Aorta (tissue), 5 donors: ENCODE results near the gene ITGA2B. TPM values are rescaled to one million over a fixed set of nuclear protein-coding genes. Genes with fewer than 3 reads are reported as not detected.
"Not testable (repeated sequence)": the region's sequence is repeated elsewhere in the genome, so short reads cannot be mapped to it uniquely, and the experiment has no call there.

Source experiments
- ATAC-seq: fragments of 200-7000 bp; cut with Tn5 transposase; one replicate; pipeline ENCODE4 v1.9.1; 2022; ENCODE audit warnings: moderate library complexity; ENCODE audit not compliant: low FRiP score
- DNase-seq, 2 donors: peaks; one replicate each; pipeline ENCODE4 v3.0.0-alpha.2; 2020
- H3K27ac ChIP-seq, 2 donors: one replicate each; pipeline ENCODE4 v1.5.1; 2013; ENCODE audit warnings: low read length in 2 of 2, mild to moderate bottlenecking in 2 of 2, moderate library complexity in 2 of 2, control low read depth in 1 of 2, inconsistent platforms in 1 of 2, low read depth in 1 of 2
- H3K27me3 ChIP-seq, 2 donors: one replicate each; pipeline ENCODE4 v1.6.1; 2013; ENCODE audit warnings: control low read depth in 1 of 2, low read length in 1 of 2, mild to moderate bottlenecking in 1 of 2, moderate library complexity in 1 of 2; ENCODE audit not compliant: insufficient read depth in 2 of 2, control insufficient read depth in 1 of 2
- H3K36me3 ChIP-seq, 2 donors: one replicate each; pipeline ENCODE4 v1.6.1; 2013; ENCODE audit warnings: control low read depth in 1 of 2, low read length in 1 of 2, mild to moderate bottlenecking in 1 of 2; ENCODE audit not compliant: insufficient read depth in 2 of 2, control insufficient read depth in 1 of 2
- H3K4me1 ChIP-seq, 2 donors: one replicate each; pipeline ENCODE4 v1.6.1; 2013; ENCODE audit warnings: low read length in 2 of 2, control low read depth in 1 of 2, mild to moderate bottlenecking in 1 of 2, moderate library complexity in 1 of 2; ENCODE audit not compliant: insufficient read depth in 2 of 2, control insufficient read depth in 1 of 2
- H3K4me3 ChIP-seq, 2 donors: one replicate each; pipeline ENCODE4 v1.5.1; 2013; ENCODE audit warnings: low read length in 2 of 2, control low read depth in 1 of 2, mild to moderate bottlenecking in 1 of 2
- H3K9me3 ChIP-seq: one replicate; pipeline ENCODE4 v1.6.1; 2013; ENCODE audit warnings: mild to moderate bottlenecking, low read length; ENCODE audit not compliant: control insufficient read depth
- WGBS, 2 donors: extraction: QIAGEN DNeasy Blood & Tissue Kit; methylation state at CpG; one replicate each; pipeline ENCODE4 v1.1.7; 2013; 5-methylcytosine and 5-hydroxymethylcytosine counted together
- intact Hi-C, 2 donors: fragments of 100-400 bp; cut with DNase I; formaldehyde crosslinking; loops; one replicate each; pipeline versions ENCODE4 v1.14.2 to v1.15.0; 2022
- polyA plus RNA-seq, 2 donors: library from polyadenylated mRNA; stranded (reverse); fragments of 200-250 nt; gene quantifications; one replicate each; pipeline ENCODE4 v1.2.3, GENCODE V29; 2013
- total RNA-seq, 2 donors: library from RNA; stranded (reverse); fragmentation: NEBNext Ultra II Directional; extraction: Animal tissue kit (Norgen Biotek cat#: 25700); gene quantifications; one replicate each; pipeline ENCODE4 v1.2.1, GENCODE V29; 2021
- donor health status: healthy with polysubstance abuse.
- donor health status: Bipolar disorder and iron deficiency.
- donor health status: DM: no; HTN: no; CAD: no.
- donor health status: DM: no; HTN: no; CAD: no.
- donor health status: DM: yes; HTN: yes; CAD: no.

Gene ITGA2B
- total and polyA plus RNA-seq, 4 donors: 0.38 to 3.4 (median 2.2) TPM

DNA sequence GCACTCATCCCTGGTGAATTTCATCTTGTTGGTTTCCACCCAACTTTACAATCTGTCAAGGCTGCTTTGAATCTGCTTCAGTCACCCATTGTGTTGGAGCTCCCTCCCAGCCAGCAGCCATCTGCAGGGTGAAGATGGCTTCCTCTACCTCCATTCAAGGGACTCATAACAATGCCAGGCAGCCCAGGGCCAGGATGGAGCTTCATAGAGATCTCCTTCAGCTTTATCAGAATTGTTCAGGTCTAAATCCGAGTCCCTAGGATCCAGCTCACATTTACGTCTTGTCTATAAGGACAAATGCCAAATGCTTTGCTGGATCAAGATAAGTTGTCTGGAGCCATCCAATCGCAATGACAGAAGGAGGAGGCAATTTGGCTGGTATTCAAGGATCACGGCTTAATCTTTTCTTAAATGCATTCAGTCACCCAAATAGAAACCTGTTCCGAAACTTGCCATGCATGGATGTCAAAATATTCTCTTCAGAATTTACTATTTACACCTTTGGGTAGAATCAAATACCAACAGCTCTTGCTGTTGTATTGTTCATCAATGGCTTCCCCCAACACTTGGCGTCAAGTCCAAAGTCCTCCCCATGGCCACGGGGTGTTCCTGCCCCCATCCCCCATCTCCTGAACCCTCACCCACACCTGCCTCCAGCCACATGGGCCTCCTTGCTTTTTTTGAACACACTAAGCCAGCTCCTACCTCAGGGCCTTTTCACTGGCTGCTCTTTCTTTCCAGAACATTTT is 22.0 kb downstream of the ITGA2B start:
- Histone ChIP-seq H3K4me3 (no peak overlapping the region), H3K36me3 (no peaks in the 10 kb centered on the region), H3K27ac (no peak overlapping the region), H3K4me1 (no peaks in the 10 kb centered on the region), H3K9me3 (no peaks in the 10 kb centered on the region), H3K27me3 (no peaks in the 10 kb centered on the region)
- DNase-seq (peak in 1 of 2 donors; percentile 18), ATAC-seq (no peak)
- intact Hi-C loops: no loop called here
- WGBS, 2 donors: 50 to 51% methylated on average over 7 of the region's 7 CpGs

DNA sequence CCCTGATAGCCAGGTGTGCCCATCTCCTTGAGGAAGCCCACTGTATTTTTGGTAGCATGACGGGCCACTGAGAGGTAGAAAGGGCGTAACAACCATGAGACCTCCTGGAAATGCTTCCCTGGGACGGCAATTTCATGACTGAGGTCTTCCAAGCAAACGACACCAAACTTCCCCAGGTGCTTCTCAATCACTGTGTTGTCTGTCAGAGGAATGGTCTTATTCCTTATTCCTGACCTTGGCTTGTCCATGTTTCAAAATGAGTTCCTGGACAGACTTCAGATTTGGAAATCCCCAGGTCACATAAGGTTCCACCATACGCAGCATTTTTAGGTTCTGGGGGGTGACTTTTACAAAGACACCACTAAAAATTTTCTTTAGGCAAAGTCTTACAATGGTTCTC is 24.4 kb downstream of the ITGA2B start:
- H3K9me3 ChIP-seq, ATAC-seq, H3K27ac ChIP-seq, H3K4me1 ChIP-seq, H3K27me3 ChIP-seq, H3K4me3 ChIP-seq, DNase-seq, intact Hi-C loops, H3K36me3 ChIP-seq: not testable (repeated sequence)
- 88 to 90% methylated on average over 5 of the region's 5 CpGs for WGBS, 2 donors

DNA sequence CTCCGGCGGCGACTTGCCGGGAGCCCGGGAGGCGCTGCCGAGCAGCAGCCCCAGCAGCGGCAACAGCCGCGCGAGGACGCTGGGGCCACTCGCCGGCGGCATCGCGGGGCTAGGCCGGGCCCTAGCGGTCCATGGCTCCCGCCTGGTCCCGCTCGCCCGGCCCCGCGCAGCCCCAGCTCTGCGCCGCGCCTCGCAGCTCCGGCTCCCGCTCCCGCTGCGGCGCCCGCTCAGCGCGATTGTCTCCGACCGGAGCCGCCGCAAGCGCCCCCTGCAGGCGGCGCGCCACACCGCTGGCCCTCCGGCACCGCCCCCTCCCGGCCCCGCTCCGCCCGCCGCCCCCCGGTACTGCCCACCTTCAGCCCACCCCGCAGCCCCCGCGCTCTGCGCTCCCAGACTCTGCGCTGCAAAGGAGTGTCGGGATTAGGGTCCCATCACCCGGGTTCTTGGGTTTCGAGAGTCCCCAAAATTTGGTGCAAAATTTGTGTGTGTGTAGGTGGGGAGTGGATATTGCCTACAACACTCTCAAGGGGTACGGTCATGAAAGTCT is 25.8 kb downstream of the ITGA2B start, which contains the start of gene FAM171A2:
Gene FAM171A2, minus strand, starts transcription at position 241 of the 547 bp plus-strand sequence. Its CDS starts 139 bp downstream, at position 102.
- peak; percentile 68 to 89 for DNase-seq
- no peak within 1 kb of the TSS for H3K27ac ChIP-seq
- no peaks in the 10 kb centered on the region for H3K4me1 ChIP-seq
- peak; percentile 87 for ATAC-seq
- H3K4me3 ChIP-seq: peak within 1 kb of the TSS; percentile 36 to 57
- H3K27me3 ChIP-seq: no peaks in the 10 kb centered on the region
- H3K9me3 ChIP-seq: no peaks in the 10 kb centered on the region
- H3K36me3 ChIP-seq: no peaks in the 10 kb centered on the region
- intact Hi-C loops: no loop called here
- 1% methylated on average over 45 to 63 of the region's 63 CpGs for WGBS, 2 donors

DNA sequence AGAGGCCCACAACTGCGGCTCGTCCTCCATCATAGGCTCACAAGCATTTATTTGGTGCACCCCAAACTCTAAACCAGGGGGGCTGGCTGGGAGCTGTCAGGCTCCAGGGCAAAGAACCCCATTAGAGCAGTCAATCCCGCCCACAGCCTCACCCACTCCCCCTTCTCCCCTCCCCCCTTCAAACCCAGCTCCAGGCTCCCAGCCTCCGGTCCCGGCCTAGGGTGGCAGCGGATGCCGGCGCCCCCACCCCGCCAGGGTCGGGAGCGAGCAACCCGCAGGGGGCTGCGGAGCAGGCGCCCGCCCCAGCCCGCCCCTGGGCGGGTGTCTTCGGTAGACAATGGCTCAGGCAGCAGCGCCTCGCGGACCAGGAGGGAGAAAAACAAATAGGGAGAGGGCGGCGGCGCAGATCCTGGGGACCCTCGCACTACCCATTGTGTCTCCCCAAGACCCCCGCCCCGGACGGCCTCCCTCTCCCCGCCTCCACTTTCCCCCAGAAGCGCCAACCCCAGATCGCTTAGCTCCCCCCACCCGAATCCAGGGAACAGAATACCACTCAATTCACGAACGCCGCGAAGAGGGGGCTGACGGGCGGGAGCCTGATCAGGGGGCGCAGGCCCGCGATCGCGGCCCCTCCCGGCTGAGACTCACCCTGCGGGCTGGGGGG is 26.4 kb downstream of the ITGA2B start:
- Histone ChIP-seq H3K4me1 (no peaks in the 10 kb centered on the region), H3K27me3 (no peaks in the 10 kb centered on the region), H3K36me3 (no peaks in the 10 kb centered on the region), H3K4me3 (peak overlapping the region; percentile 36 to 57), H3K9me3 (no peaks in the 10 kb centered on the region), H3K27ac (no peak overlapping the region)
- ATAC-seq: no peak
- WGBS, 2 donors: 0 to 1% methylated on average over 38 to 45 of the region's 45 CpGs
- peak; percentile 49 to 79 for DNase-seq
- intact Hi-C loops: no loop called here

DNA sequence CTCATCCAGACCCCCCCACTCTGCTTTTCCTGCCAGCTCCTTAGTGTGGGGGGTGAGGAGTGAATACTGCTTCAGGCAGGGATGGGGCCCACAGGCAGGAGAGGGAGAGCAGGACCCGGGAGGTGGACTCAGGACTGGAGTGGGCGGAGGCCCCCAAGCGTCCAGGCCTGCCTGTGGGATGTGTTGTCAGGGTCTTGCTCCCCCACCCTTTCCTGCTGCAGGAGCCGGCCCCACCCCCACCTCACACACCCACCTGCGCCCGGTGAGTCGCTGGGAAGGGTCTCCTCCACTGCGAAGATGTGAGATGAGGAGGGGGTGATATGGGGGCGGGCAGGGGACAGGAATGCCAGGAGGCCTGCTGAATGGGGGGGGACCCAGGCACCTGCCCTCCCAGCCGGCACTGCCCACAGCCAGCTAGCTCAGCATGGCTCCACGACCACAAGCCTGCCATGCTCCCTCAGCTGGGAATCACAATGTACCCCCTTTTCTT is 26.9 kb downstream of the ITGA2B start:
- no peaks in the 10 kb centered on the region for H3K9me3 ChIP-seq
- H3K36me3 ChIP-seq: no peaks in the 10 kb centered on the region
- intact Hi-C loops: no loop called here
- no peak overlapping the region for H3K27ac ChIP-seq
- no peak overlapping the region for H3K4me3 ChIP-seq
- no peaks in the 10 kb centered on the region for H3K4me1 ChIP-seq
- DNase-seq: peak in 1 of 2 donors; percentile 36
- no peaks in the 10 kb centered on the region for H3K27me3 ChIP-seq
- 26 to 27% methylated on average over 10 to 11 of the region's 11 CpGs for WGBS, 2 donors
- ATAC-seq: peak; percentile 9

DNA sequence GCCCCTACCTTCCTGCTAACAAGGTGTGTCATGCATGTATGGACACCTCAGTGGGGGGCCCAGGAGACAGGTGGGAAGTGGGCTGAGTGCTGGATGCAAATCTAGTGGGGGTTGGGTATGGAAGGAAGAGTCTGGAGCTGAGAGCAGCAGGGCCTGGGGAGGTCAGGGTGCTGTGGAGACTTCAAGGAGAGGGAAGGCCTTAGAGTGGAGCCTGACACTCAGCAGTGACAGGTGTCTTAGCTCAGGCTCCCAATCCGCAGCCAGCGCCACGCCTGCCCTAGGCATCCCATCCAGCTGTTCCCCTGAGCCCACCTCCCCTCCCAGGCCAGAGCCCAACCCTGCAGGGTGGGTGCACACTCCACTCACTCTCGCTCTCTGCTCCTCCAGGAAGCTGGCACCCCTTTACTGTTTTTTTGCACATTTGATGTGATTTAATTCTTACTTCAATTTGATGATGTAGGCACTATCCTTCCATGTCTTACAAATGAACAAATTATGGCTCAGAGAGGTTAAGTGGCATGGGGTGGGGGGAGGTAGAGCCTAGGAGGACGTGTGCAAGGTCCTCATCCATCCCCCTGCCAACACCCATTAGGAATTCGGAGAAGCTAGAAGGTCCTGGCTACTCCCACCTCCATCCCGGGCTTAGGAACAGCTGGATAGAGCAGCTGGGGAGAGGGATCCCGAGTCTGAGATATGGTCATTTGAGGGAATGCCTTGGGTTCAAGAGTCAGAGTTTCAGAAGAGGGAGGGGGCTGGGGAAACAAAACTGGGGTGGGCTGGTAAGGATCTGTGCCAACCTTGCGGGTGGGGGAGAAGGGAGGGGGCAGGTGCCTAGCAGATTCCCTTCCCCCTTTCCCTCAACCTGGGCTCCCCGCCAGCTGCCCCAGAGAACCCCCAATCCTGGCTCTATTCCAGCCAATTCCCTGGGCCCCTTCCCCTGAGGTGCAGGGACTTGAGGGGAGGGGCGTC is 27.9 kb downstream of the ITGA2B start:
- Histone ChIP-seq H3K27ac (no peak overlapping the region), H3K4me1 (no peaks in the 10 kb centered on the region), H3K4me3 (no peak overlapping the region), H3K27me3 (no peaks in the 10 kb centered on the region), H3K36me3 (no peaks in the 10 kb centered on the region), H3K9me3 (no peaks in the 10 kb centered on the region)
- intact Hi-C loops: no loop called here
- 70 to 72% methylated on average over 10 to 11 of the region's 11 CpGs for WGBS, 2 donors
- DNase-seq: peak; percentile 32 to 46
- no peak for ATAC-seq

DNA sequence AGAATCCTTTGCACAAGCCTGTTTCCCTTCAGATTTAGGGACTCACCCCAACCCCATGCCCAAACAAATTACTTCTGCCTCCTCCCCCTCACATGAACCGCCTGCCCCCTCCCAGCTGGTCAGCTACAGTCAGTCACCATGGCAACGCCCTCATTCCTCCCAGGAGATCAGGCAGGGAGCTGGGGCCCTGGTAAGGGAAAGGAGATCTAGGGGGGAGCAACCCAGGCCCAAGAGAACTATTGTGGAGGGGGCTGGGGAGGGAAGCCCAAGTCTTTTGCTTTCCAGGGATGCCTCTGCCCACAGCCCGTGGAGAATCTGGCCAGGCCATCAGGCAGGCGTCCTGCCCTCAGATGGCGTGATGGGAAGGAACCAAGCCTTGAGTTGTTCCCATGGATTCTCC is 28.6 kb downstream of the ITGA2B start:
- H3K4me1 ChIP-seq: no peaks in the 10 kb centered on the region
- no peak overlapping the region for H3K4me3 ChIP-seq
- ATAC-seq (no peak), DNase-seq (peak; percentile 42 to 55)
- no peak overlapping the region for H3K27ac ChIP-seq
- no peaks in the 10 kb centered on the region for H3K9me3 ChIP-seq
- H3K36me3 ChIP-seq: no peaks in the 10 kb centered on the region
- intact Hi-C loops: no loop called here
- no peaks in the 10 kb centered on the region for H3K27me3 ChIP-seq
- WGBS, 2 donors: 55 to 62% methylated on average over 5 of the region's 5 CpGs

DNA sequence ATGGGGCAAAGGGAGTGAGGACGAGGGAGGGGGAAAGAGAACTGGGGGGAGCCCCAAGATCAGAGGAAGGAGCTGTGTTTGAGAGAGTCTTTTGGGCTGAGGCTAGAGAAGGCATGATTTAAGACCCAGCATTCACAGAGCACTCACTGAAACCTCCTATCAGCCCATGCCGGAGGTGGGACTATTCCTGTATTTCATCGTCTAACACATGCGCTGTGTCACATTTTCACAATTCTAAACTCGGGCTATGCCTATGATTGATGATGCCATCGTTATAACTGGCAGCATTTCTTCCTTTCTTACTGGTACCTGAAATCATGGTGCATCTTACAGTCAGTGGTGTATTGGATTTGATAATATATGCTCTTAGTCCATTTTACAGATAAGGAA is 29.3 kb downstream of the ITGA2B start:
- Histone ChIP-seq H3K27ac (no peak overlapping the region), H3K27me3 (no peaks in the 10 kb centered on the region), H3K36me3 (no peaks in the 10 kb centered on the region), H3K4me3 (no peak overlapping the region), H3K4me1 (no peaks in the 10 kb centered on the region), H3K9me3 (no peaks in the 10 kb centered on the region)
- intact Hi-C loops: no loop called here
- ATAC-seq (no peak), DNase-seq (no peak)
- WGBS, 2 donors: 47 to 52% methylated on average over 6 of the region's 6 CpGs
